SK-N-MC (cell line): Measurements from ENCODE around the gene CEP44.

Experiments used
- EZH2 ChIP-seq: fragments of 200-600 bp; sonication (generic); IDR thresholded peaks from one replicate; pipeline ENCODE4 v1.6.1; 2017; ENCODE audit warnings: antibody characterized with exemption
- FOXP2 ChIP-seq: optimal IDR thresholded peaks from 2 replicates; pipeline ENCODE3; 2011; ENCODE audit warnings: mild to moderate bottlenecking, moderate library complexity; ENCODE audit not compliant: insufficient read depth; ENCODE audit errors: extremely low read length, control extremely low read depth
- POLR2AphosphoS5 ChIP-seq: IDR thresholded peaks from 2 replicates; pipeline ENCODE4 v1.6.1; 2012; ENCODE audit warnings: mild to moderate bottlenecking, low read depth, low read length, borderline replicate concordance

- TF ChIP-seq POLR2AphosphoS5 (no peak), EZH2 (no peak), FOXP2 (no peak)
Observed at GRCh38 chr4:174358829-174359228, 75.1 kb downstream of the CEP44 start.
